Measurements from ENCODE around the gene AUTS2.

The AUTS2 gene

DNA sequence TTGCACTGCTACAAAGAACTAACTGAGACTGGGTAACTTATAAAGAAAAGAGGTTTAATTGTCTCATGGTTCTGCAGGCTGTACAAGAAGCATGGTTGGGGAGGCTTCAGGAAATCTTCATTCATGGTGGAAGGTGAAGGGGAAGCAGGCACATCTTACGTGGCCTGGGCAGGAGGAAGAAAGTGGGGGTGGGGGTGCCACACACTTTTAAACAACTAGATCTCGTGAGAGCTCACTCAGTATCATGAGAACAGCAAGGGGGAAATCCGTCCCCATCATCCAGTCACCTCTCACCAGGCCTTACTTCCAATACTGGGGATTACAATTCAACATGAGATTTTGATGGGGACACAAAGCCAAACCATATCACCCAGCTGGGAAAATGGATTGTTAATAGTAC lies 281.7 kb downstream of the AUTS2 start:
- peaks cover 4% of the 10 kb centered on the region for H4K20me1 ChIP-seq (ENCODE audit: insufficient read depth, low read length, poor library complexity, severe bottlenecking)
- no peaks in the 10 kb centered on the region for H3K9me3 ChIP-seq (ENCODE audit: insufficient read depth, low read depth, low read length)
- peaks cover 43% of the 10 kb centered on the region for H3K79me2 ChIP-seq (ENCODE audit: insufficient read depth, low read length)
- no peaks in the 10 kb centered on the region for H3F3A ChIP-seq (ENCODE audit: low read depth)
- H3K9ac ChIP-seq (ENCODE audit: low read depth, low read length, poor library complexity, severe bottlenecking): no peak overlapping the region
- H3K4me1 ChIP-seq (ENCODE audit: insufficient read depth, low read length, poor library complexity, severe bottlenecking): peaks cover 28% of the 10 kb centered on the region
- H3K36me3 ChIP-seq (ENCODE audit: insufficient read depth, low read length): no peaks in the 10 kb centered on the region
- H3K27me3 ChIP-seq (ENCODE audit: insufficient read depth, low read length, poor library complexity, severe bottlenecking): no peaks in the 10 kb centered on the region
- H2AFZ ChIP-seq (ENCODE audit: low read length): no peak overlapping the region
- TF ChIP-seq EZH2phosphoT487 (IDR thresholded peaks at IDR 0.05; ENCODE audit: borderline replicate concordance): no peak
- TF ChIP-seq, protein P1, sequence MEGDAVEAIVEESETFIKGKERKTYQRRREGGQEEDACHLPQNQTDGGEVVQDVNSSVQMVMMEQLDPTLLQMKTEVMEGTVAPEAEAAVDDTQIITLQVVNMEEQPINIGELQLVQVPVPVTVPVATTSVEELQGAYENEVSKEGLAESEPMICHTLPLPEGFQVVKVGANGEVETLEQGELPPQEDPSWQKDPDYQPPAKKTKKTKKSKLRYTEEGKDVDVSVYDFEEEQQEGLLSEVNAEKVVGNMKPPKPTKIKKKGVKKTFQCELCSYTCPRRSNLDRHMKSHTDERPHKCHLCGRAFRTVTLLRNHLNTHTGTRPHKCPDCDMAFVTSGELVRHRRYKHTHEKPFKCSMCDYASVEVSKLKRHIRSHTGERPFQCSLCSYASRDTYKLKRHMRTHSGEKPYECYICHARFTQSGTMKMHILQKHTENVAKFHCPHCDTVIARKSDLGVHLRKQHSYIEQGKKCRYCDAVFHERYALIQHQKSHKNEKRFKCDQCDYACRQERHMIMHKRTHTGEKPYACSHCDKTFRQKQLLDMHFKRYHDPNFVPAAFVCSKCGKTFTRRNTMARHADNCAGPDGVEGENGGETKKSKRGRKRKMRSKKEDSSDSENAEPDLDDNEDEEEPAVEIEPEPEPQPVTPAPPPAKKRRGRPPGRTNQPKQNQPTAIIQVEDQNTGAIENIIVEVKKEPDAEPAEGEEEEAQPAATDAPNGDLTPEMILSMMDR (conservative IDR thresholded peaks at IDR 0.05; ENCODE audit: low read length): no peak
- no peak overlapping the region for H3K4me3 ChIP-seq (ENCODE audit: low read length, poor library complexity, severe bottlenecking)
- no peak overlapping the region for H3K4me2 ChIP-seq (ENCODE audit: low read depth, low read length, poor library complexity, severe bottlenecking)
- H3K9me2 ChIP-seq (replicated peaks; ENCODE audit: low read depth, low read length): no peaks in the 10 kb centered on the region

- Histone ChIP-seq H3K9ac (ENCODE audit: low read depth, low read length, poor library complexity, severe bottlenecking) (no peak overlapping the region), H3K4me2 (ENCODE audit: low read depth, low read length, poor library complexity, severe bottlenecking) (no peak overlapping the region), H3K79me2 (ENCODE audit: insufficient read depth, low read length) (peaks cover 46% of the 10 kb centered on the region), H3K9me3 (ENCODE audit: insufficient read depth, low read depth, low read length) (no peaks in the 10 kb centered on the region), H3K9me2 (replicated peaks; ENCODE audit: low read depth, low read length) (no peaks in the 10 kb centered on the region), H2AFZ (ENCODE audit: low read length) (no peak overlapping the region), H3K27me3 (ENCODE audit: insufficient read depth, low read length, poor library complexity, severe bottlenecking) (no peaks in the 10 kb centered on the region), H3K4me1 (ENCODE audit: insufficient read depth, low read length, poor library complexity, severe bottlenecking) (peaks cover 28% of the 10 kb centered on the region), H3K4me3 (ENCODE audit: low read length, poor library complexity, severe bottlenecking) (no peak overlapping the region), H4K20me1 (ENCODE audit: insufficient read depth, low read length, poor library complexity, severe bottlenecking) (peaks cover 4% of the 10 kb centered on the region), H3F3A (ENCODE audit: low read depth) (no peaks in the 10 kb centered on the region), H3K36me3 (ENCODE audit: insufficient read depth, low read length) (no peaks in the 10 kb centered on the region)
- no peak for TF ChIP-seq EZH2phosphoT487 (IDR thresholded peaks at IDR 0.05; ENCODE audit: borderline replicate concordance)
- TF ChIP-seq, protein P1 (conservative IDR thresholded peaks at IDR 0.05; ENCODE audit: low read length): no peak
Observed at GRCh38 chr7:69880840-69881239, 282.6 kb downstream of the AUTS2 start.

- Histone ChIP-seq H3K9me2 (replicated peaks; ENCODE audit: low read depth, low read length) (no peaks in the 10 kb centered on the region), H2AFZ (ENCODE audit: low read length) (no peak overlapping the region), H3K4me2 (ENCODE audit: low read depth, low read length, poor library complexity, severe bottlenecking) (no peak overlapping the region), H3F3A (ENCODE audit: low read depth) (no peaks in the 10 kb centered on the region), H3K36me3 (ENCODE audit: insufficient read depth, low read length) (no peaks in the 10 kb centered on the region), H4K20me1 (ENCODE audit: insufficient read depth, low read length, poor library complexity, severe bottlenecking) (peaks cover 4% of the 10 kb centered on the region), H3K4me1 (ENCODE audit: insufficient read depth, low read length, poor library complexity, severe bottlenecking) (peaks cover 28% of the 10 kb centered on the region), H3K27me3 (ENCODE audit: insufficient read depth, low read length, poor library complexity, severe bottlenecking) (no peaks in the 10 kb centered on the region), H3K9me3 (ENCODE audit: insufficient read depth, low read depth, low read length) (no peaks in the 10 kb centered on the region), H3K9ac (ENCODE audit: low read depth, low read length, poor library complexity, severe bottlenecking) (no peak overlapping the region), H3K4me3 (ENCODE audit: low read length, poor library complexity, severe bottlenecking) (no peak overlapping the region), H3K79me2 (ENCODE audit: insufficient read depth, low read length) (peaks cover 44% of the 10 kb centered on the region)
- TF ChIP-seq, protein P1 (conservative IDR thresholded peaks at IDR 0.05; ENCODE audit: low read length): no peak
- TF ChIP-seq EZH2phosphoT487 (IDR thresholded peaks at IDR 0.05; ENCODE audit: borderline replicate concordance): no peak
Observed at GRCh38 chr7:69882269-69882668, 284.0 kb downstream of the AUTS2 start.
